ENCODE data around the gene ELAVL1.

ELAVL1 gene

DNA sequence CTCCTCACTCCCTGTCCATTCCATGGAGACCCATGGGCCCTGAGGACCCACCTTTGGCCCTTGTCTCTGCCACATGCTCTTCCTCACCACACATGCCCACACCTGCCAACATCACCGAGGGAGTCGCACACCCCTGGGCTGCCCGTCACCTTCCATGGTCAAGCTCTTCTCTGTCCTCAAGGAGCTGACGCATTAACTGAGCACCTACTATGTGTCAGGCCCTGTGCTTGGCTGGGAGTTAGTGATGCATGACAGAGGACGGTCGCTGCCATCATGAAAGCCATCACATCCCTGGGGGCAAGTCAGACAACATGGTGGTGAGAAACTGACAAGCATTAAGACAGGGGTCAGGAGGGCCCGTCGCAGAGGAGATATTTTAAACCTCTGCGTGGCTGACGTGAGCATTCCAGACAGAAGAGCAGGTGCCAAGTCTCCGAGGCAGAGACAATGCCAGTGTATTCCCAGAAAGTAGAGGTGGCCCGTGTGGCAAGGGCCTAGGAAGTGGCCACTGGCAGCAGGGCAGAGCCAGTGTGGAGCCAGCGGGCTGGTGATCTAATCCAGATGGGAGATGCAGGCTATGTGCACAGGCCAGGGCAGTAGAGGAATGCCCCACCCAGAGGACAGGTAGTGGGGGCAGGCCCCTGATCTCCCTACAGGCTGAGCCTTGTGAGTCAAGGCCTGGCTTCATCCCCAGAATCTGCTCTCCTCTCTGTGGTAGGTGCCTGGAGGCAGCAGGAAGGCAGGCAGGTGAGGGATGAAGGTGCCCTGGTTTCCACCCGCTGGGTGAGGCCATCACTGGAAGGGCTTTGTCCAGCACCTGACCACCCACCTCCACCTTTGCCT is 21.2 kb downstream of the ELAVL1 start:
- TF ChIP-seq CTCF (IDR thresholded peaks at IDR 0.05; ENCODE audit: low read depth, low read length) = no peak
- H3K4me3 ChIP-seq (ENCODE audit: low read depth, low read length) = no peak overlapping the region

DNA sequence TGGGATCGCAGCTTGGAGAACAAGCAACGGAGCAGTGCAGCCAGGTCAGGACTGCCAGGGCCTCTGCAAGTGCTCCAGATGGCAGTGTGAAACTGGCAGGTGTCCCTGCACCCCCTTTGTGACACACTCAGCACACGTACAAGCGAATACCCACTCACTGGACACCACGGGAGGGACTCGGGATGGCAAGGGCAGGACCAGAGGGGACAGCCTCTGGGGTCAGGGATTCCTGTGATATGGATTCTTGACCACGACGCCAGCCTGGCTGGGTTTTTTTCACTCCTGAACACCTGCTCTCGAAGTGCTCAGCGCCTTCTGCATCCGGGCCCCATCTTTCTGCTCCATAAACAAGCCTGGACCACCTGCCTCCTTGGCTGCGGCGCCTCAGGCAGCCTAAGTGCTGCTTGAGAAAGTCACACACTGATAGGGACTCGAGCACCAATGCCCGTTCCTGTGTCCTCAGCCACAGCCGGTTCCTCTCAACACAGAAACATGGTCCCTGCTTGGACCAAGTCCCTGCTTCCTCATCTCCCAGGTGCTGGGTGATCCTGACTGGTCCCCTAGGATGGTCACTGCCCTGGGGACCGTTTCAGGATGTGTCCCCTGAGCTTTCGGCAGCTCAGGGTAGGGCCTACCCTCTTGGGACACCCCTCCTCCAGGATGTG is 22.0 kb downstream of the ELAVL1 start:
- no peak for TF ChIP-seq CTCF (IDR thresholded peaks at IDR 0.05; ENCODE audit: low read depth, low read length)
- H3K4me3 ChIP-seq (ENCODE audit: low read depth, low read length) = no peak overlapping the region

DNA sequence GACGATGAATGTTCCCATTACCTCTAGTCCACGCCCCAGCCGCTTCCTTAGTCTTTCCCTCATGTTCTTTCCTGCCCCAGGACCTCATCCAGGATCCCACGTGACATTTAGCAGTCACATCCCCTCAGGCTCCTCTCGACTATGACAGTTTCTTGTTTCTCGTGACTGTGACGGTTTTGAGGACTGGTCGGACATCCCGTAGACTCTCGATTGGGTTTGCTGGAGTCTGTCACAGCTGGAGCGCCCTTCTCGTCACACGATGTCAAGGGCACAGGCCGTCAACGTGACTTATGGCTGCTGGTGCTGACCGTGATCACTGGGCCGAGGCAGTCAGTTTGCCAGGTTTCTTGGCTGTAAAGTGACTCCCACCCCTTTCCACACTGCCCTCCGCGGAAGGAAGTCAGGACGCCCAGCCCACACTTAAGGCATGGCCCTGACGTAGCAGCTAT is 22.8 kb downstream of the ELAVL1 start:
- no peak for TF ChIP-seq CTCF (IDR thresholded peaks at IDR 0.05; ENCODE audit: low read depth, low read length)
- no peak overlapping the region for H3K4me3 ChIP-seq (ENCODE audit: low read depth, low read length)

GRCh38 chr19:7982103-7982502 is 23.3 kb downstream of the ELAVL1 start:
- no peak overlapping the region for H3K4me3 ChIP-seq (ENCODE audit: low read depth, low read length)
- no peak for TF ChIP-seq CTCF (IDR thresholded peaks at IDR 0.05; ENCODE audit: low read depth, low read length)

- no peak overlapping the region for H3K4me3 ChIP-seq (ENCODE audit: low read depth, low read length)
- TF ChIP-seq CTCF (IDR thresholded peaks at IDR 0.05; ENCODE audit: low read depth, low read length) = no peak
Observed at GRCh38 chr19:7981661-7982060, 23.8 kb downstream of the ELAVL1 start.

- no peak overlapping the region for H3K4me3 ChIP-seq (ENCODE audit: low read depth, low read length)
- no peak for TF ChIP-seq CTCF (IDR thresholded peaks at IDR 0.05; ENCODE audit: low read depth, low read length)
Observed at GRCh38 chr19:7981199-7981598, 24.2 kb downstream of the ELAVL1 start.

GRCh38 chr19:7980635-7981121 is 24.8 kb downstream of the ELAVL1 start:
- no peak overlapping the region for H3K4me3 ChIP-seq (ENCODE audit: low read depth, low read length)
- TF ChIP-seq CTCF (IDR thresholded peaks at IDR 0.05; ENCODE audit: low read depth, low read length) = no peak

Data from WI38 (cell line).